GM12873 (cell line): ENCODE results near the gene MIS12.

Experiments
- TF ChIP-seq, protein P1 (sequence below): IDR thresholded peaks from 2 replicates; pipeline ENCODE4 v1.5.1; 2012; ENCODE audit warnings: low read depth, mild to moderate bottlenecking, moderate library complexity, low read length, control low read depth; ENCODE audit not compliant: insufficient read depth; ENCODE audit errors: missing control alignments

The MIS12 gene

DNA sequence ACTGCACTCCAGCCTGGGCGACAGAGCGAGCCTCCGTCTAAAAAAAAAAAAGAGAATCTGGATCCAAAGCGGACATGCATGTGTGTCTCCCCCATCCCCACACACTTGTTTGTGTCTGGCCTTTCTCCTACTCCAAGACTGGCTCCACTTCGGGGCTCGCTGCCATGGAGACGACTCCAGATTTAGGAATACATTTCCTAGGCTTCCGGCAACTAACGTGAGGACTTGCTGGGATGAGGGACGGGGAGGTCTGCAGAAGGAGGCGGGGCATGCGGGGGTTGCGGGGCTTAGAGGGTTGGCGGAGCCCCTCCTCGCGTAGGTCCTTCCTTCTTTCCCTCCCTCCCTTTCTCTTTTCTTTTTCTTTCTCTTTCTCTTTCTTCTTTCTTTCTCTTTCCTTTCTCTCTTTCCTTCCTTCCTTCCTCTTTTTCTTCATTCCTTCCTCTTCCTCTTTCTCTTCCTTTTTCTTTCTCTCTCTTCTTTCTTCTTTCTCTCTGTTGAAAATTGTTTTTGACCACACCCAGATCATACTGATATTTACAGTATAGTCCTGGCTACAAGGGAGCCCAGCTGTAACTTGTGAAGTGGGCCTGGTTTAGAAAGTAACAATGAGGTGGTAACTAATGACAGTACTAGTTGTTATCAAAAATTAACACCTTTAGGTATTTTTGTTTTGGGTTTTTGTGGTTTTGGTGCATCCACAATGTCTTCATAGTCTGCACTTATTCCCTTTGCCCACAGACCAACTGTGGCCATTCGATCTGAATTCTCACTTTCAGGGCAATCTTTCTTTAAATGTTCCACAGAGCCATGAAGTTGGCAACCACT lies 25.2 kb downstream of the MIS12 start:
- TF ChIP-seq, protein P1, sequence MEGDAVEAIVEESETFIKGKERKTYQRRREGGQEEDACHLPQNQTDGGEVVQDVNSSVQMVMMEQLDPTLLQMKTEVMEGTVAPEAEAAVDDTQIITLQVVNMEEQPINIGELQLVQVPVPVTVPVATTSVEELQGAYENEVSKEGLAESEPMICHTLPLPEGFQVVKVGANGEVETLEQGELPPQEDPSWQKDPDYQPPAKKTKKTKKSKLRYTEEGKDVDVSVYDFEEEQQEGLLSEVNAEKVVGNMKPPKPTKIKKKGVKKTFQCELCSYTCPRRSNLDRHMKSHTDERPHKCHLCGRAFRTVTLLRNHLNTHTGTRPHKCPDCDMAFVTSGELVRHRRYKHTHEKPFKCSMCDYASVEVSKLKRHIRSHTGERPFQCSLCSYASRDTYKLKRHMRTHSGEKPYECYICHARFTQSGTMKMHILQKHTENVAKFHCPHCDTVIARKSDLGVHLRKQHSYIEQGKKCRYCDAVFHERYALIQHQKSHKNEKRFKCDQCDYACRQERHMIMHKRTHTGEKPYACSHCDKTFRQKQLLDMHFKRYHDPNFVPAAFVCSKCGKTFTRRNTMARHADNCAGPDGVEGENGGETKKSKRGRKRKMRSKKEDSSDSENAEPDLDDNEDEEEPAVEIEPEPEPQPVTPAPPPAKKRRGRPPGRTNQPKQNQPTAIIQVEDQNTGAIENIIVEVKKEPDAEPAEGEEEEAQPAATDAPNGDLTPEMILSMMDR = no peak

DNA sequence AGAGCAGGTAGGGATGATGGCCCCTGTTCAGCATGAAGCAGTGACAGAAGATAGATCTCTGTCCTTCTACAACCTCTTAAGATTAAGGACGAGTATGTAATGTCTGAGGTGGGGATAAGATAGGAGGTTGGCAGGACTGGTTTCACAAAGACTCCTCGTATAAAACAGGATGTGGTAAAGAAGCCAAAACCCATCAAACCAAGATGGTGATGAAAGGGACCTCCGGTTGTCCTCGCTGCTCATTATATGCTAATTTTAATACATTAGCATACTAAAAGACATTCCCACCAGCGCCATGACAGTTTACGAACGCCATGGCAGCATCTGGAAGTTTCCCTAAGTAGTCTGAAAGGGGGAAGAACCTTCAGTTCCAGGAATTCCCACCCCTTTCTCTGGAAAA lies 27.3 kb downstream of the MIS12 start:
- TF ChIP-seq, protein P1 = no peak

DNA sequence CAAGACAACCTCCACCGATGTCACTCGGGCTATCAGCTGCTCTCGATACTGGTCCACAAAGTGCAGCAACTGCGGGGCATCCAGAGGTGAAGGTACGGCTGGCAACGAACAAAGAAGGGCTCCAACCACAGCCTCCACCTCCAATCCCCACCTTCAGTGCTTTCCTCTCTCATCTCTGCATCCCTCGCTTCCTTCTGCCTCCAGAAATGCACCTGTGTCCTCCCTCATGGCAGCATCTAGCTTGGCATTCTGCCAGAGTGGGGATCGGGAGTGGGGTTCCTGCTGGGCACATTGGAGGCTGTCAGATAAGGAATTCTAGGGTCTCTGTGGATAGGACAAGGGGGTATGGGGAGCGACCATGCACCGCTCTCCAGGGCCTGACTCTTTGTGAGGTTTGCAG lies 28.6 kb downstream of the MIS12 start:
- TF ChIP-seq, protein P1 = no peak

DNA sequence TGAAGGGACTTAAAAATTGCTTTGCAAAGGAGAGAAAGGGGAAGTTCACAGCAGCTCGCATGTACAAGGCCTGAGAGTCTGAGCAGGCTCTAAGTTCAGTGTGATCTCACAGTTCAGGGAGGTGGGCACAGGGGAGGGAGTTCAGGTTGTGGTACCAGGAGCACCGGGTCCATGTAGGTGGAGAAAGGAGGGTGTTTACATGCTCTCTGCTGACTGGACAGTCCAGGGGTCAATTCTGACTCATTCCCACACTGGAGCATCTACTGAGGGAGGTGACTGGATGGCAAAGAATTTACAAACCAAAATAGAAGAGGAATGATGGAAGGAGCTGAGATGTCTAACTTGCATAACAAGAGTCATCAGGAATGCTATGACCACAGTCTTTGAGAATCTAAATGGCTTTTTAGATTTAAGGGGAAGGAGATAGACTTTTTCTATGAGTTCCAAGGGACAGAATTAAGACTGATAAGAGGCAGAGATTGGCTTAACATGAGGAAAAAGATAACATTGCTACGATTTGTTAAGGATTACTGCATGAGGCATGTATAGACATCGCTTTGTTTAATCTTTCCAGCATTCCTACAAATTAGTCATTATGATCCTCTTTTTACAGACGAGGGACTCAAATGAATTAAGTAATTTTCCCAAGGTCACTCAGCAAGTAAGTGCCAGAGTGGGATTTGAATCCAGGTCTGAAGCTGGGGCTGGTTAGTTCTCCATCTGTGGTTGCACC lies 29.9 kb downstream of the MIS12 start:
- TF ChIP-seq, protein P1 = no peak

DNA sequence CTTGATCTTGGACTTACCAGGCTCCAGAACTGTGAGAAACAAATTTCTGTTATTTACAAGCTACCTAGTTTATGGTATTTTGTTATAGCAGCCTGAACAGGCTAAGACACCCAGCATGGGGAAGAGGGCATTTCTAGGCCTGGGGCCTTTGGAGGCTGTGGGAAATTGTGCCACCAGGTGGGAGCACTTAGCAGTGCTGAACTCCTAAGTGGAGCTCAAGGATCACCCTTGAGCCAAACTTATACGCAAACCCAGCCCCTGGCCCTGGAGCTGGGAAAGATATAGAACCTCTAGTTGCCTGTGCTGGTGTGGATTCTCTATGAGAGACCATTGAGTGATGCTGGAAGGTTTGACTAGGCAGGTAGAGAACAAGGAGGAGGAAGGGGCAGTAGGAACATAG lies 36.1 kb downstream of the MIS12 start:
- TF ChIP-seq, protein P1 = no peak

DNA sequence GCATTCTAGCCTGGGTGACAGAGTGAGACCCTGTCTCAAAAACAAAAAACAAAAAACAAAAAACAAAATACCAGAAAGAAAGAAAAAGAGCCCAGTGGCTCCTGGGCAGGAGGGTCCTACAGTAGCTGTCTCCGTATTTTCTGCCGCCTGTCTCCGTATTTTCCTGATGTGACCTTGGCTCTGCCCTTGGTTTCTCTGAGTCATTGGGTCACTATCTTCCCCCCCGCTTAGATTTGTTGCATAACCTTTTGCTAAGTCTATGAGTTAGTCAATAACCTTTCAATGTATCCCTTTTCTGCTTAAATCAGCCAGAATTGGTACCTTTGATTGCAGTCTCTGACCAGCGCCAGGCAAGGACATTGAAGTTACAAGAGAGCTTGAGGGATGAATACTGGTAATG lies 36.9 kb downstream of the MIS12 start:
- TF ChIP-seq, protein P1 = no peak

DNA sequence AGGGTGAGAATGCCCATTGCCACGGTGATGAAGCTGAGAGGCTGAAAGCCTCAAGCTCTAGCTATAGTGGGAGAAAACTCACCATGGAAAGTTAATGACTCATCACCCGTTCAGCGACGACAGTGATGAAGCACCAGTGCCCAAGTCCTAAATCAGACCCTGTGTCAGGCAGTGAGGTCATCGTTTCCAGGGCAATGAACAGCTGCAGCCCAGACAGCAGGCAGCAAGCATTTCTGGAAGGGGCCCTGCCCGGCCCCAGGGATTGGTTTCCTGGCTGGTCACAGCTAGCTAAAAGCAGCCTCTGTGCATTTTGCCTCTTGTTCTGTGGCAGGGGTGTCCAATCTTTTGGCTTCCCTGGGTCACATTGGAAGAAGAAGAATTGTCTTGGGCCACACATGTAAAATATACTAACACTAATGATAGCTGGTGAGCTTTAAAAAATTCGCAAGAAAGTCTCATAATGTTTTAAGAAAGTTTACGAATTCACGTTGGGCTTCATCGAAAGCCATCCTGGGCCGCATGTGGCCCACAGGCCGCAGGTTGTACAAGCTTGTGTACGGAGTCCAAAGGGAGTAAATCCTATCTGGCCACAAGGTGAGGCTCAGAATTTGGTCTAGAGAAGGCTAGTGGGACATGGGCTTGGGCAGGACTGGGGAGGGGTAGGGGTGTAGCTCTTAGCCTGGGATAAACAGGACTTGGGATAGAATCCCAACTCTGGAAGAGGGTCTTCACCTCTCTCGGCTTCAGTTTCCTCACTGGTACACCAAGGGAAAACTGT lies 40.6 kb downstream of the MIS12 start:
- TF ChIP-seq, protein P1 = no peak
